Smooth muscle cell (in vitro differentiated cells): ENCODE measurements around the gene ERI3. TPM values are rescaled to one million over a fixed set of nuclear protein-coding genes. Genes with fewer than 3 reads are reported as not detected.

Experiments
- DNase-seq: peaks from one replicate; lab custom pipeline; 2025; ENCODE audit not compliant: unreplicated experiment; lab: John Stamatoyannopoulos, UW
- H2AFZ ChIP-seq: fragments of 200-600 bp; sonication (generic); 2 replicates; pipeline ENCODE4 v1.6.0; 2016; ENCODE audit warnings: antibody characterized with exemption, low read depth, mild to moderate bottlenecking
- H3F3A ChIP-seq: fragments of 200-600 bp; sonication (generic); 2 replicates; pipeline ENCODE4 v1.6.0; 2017; ENCODE audit warnings: antibody characterized with exemption, low read depth
- H3K27ac ChIP-seq: fragments of 200-600 bp; sonication (generic); 2 replicates; pipeline ENCODE4 v1.5.1; 2016; ENCODE audit warnings: low read depth, mild to moderate bottlenecking
- H3K27me3 ChIP-seq: fragments of 200-600 bp; sonication (generic); 2 replicates; pipeline ENCODE4 v1.6.1; 2016; ENCODE audit warnings: low read depth, mild to moderate bottlenecking
- H3K36me3 ChIP-seq: fragments of 200-600 bp; sonication (generic); 2 replicates; pipeline ENCODE4 v1.5.1; 2016; ENCODE audit warnings: low read depth
- H3K4me1 ChIP-seq: fragments of 200-600 bp; sonication (generic); 2 replicates; pipeline ENCODE4 v1.5.1; 2016; ENCODE audit warnings: low read depth
- H3K4me2 ChIP-seq: fragments of 200-600 bp; sonication (generic); 2 replicates; pipeline ENCODE4 v1.6.0; 2016; ENCODE audit warnings: mild to moderate bottlenecking
- H3K4me3 ChIP-seq: fragments of 200-600 bp; sonication (generic); 2 replicates; pipeline ENCODE4 v1.5.1; 2016; ENCODE audit warnings: mild to moderate bottlenecking
- H3K79me2 ChIP-seq: fragments of 200-600 bp; sonication (generic); 2 replicates; pipeline ENCODE4 v1.6.0; 2016; ENCODE audit warnings: low read depth, mild to moderate bottlenecking
- H3K9ac ChIP-seq: fragments of 200-600 bp; sonication (generic); 2 replicates; pipeline ENCODE4 v1.6.0; 2016; ENCODE audit warnings: low read depth
- H3K9me3 ChIP-seq: fragments of 200-600 bp; sonication (generic); replicated peaks from 2 replicates; pipeline ENCODE4 v1.5.1; 2016; ENCODE audit warnings: low read depth
- H4K20me1 ChIP-seq: fragments of 200-600 bp; sonication (generic); 2 replicates; pipeline ENCODE4 v1.6.0; 2016; ENCODE audit warnings: low read depth
- CTCF ChIP-seq: fragments of 200-600 bp; sonication (generic); IDR thresholded peaks from 2 replicates; pipeline ENCODE4 v1.5.1; 2017; ENCODE audit warnings: borderline replicate concordance, mild to moderate bottlenecking, antibody characterized with exemption; ENCODE audit not compliant: insufficient read depth, poor library complexity, severe bottlenecking
- WGBS: methylation state at CpG from one replicate; pipeline ENCODE4 v1.1.7; 2016; ENCODE audit warnings: low lambda C conversion rate; 5-methylcytosine and 5-hydroxymethylcytosine counted together
- polyA plus RNA-seq: library from polyadenylated mRNA; unstranded; fragments of >200 nt; fragmentation: Nextera tagmentation; extraction: Ambion mirVana; gene quantifications from 2 replicates; pipeline ENCODE4 v1.2.1, GENCODE V29; 2016
- total RNA-seq: library from RNA; depleted of rRNA; stranded (reverse); fragments of >200 nt; gene quantifications from 2 replicates; pipeline ENCODE4 v1.2.3, GENCODE V29; 2014

The ERI3 gene
- total and polyA plus RNA-seq, 2 experiments from 2014 or later = 91.2 to 112 TPM

GRCh38 chr1:44305962-44306422 lies 49.1 kb downstream of the ERI3 start:
- Histone ChIP-seq H3K27ac (no peak overlapping the region), H3K36me3 (peaks cover 6% of the 10 kb centered on the region), H3K9me3 (no peaks in the 10 kb centered on the region), H4K20me1 (peaks cover 19% of the 10 kb centered on the region), H3K9ac (no peak overlapping the region), H3F3A (no peaks in the 10 kb centered on the region), H3K79me2 (no peaks in the 10 kb centered on the region), H3K27me3 (no peaks in the 10 kb centered on the region), H3K4me1 (peaks cover 2% of the 10 kb centered on the region), H3K4me2 (no peak overlapping the region), H2AFZ (no peak overlapping the region), H3K4me3 (no peak overlapping the region)
- TF ChIP-seq CTCF = no peak
- 87% methylated on average over 12 of the region's 12 CpGs for WGBS
- no peak for DNase-seq

GRCh38 chr1:44303532-44303931 lies 51.5 kb downstream of the ERI3 start:
- no peak for DNase-seq
- H3K4me3 ChIP-seq = no peak overlapping the region
- no peak overlapping the region for H3K27ac ChIP-seq
- H3K4me2 ChIP-seq = no peak overlapping the region
- H3K79me2 ChIP-seq = no peaks in the 10 kb centered on the region
- no peaks in the 10 kb centered on the region for H3K27me3 ChIP-seq
- H4K20me1 ChIP-seq = peaks cover 20% of the 10 kb centered on the region
- H3F3A ChIP-seq = no peaks in the 10 kb centered on the region
- H3K4me1 ChIP-seq = peaks cover 2% of the 10 kb centered on the region
- 100% methylated on average over 1 of the region's 1 CpG for WGBS
- H2AFZ ChIP-seq = no peak overlapping the region
- TF ChIP-seq CTCF = no peak
- no peak overlapping the region for H3K9ac ChIP-seq
- no peaks in the 10 kb centered on the region for H3K9me3 ChIP-seq
- H3K36me3 ChIP-seq = no peaks in the 10 kb centered on the region

- 90% methylated on average over 6 of the region's 6 CpGs for WGBS
- H3K9me3 ChIP-seq = no peaks in the 10 kb centered on the region
- H3K79me2 ChIP-seq = no peaks in the 10 kb centered on the region
- peaks cover 2% of the 10 kb centered on the region for H3K4me1 ChIP-seq
- H3K36me3 ChIP-seq = no peaks in the 10 kb centered on the region
- DNase-seq = no peak
- no peak overlapping the region for H2AFZ ChIP-seq
- peaks cover 20% of the 10 kb centered on the region for H4K20me1 ChIP-seq
- H3K9ac ChIP-seq = no peak overlapping the region
- H3K4me3 ChIP-seq = no peak overlapping the region
- no peak overlapping the region for H3K4me2 ChIP-seq
- H3K27ac ChIP-seq = no peak overlapping the region
- H3F3A ChIP-seq = no peaks in the 10 kb centered on the region
- no peaks in the 10 kb centered on the region for H3K27me3 ChIP-seq
- no peak for TF ChIP-seq CTCF
Measured at GRCh38 chr1:44302541-44302940, 52.5 kb downstream of the ERI3 start.

GRCh38 chr1:44301442-44301841 lies 53.6 kb downstream of the ERI3 start:
- Histone ChIP-seq H3K27me3 (no peaks in the 10 kb centered on the region), H3F3A (no peaks in the 10 kb centered on the region), H3K9me3 (no peaks in the 10 kb centered on the region), H3K9ac (no peak overlapping the region), H4K20me1 (peaks cover 20% of the 10 kb centered on the region), H3K79me2 (no peaks in the 10 kb centered on the region), H3K27ac (no peak overlapping the region), H3K36me3 (no peaks in the 10 kb centered on the region), H2AFZ (no peak overlapping the region), H3K4me2 (no peak overlapping the region), H3K4me3 (no peak overlapping the region), H3K4me1 (peaks cover 2% of the 10 kb centered on the region)
- WGBS = 96% methylated on average over 5 of the region's 5 CpGs
- no peak for TF ChIP-seq CTCF
- no peak for DNase-seq
